Measurements from ENCODE around the gene LHX3. TPM values are rescaled to one million over a fixed set of nuclear protein-coding genes. Genes with fewer than 3 reads are reported as not detected.

The LHX3 gene
- total RNA-seq, 2 donors from 2014 or later, result 0.16 TPM; not detected in 1

GRCh38 chr9:136216541-136217244 is 11.8 kb upstream of the LHX3 start:
- no peak for TF ChIP-seq CTCF (IDR thresholded peaks at IDR 0.05)
- H3K36me3 ChIP-seq, result peaks cover 61% of the 10 kb centered on the region
- H3K27me3 ChIP-seq, result no peaks in the 10 kb centered on the region
- H3K9me3 ChIP-seq, result no peaks in the 10 kb centered on the region
- no peak for DNase-seq (ENCODE audit: low spot score)
- H3K27ac ChIP-seq, result no peak overlapping the region
- no peak overlapping the region for H3K4me3 ChIP-seq
- H3K4me1 ChIP-seq, result no peaks in the 10 kb centered on the region

- H3K27ac ChIP-seq, result no peak overlapping the region
- no peak for TF ChIP-seq CTCF (IDR thresholded peaks at IDR 0.05)
- H3K4me1 ChIP-seq, result no peaks in the 10 kb centered on the region
- H3K27me3 ChIP-seq, result no peaks in the 10 kb centered on the region
- DNase-seq (ENCODE audit: low spot score), result no peak
- no peaks in the 10 kb centered on the region for H3K9me3 ChIP-seq
- H3K36me3 ChIP-seq, result peaks cover 65% of the 10 kb centered on the region
- no peak overlapping the region for H3K4me3 ChIP-seq
Measured at GRCh38 chr9:136213733-136214132, 8.8 kb upstream of the LHX3 start.

- no peak overlapping the region for H3K27ac ChIP-seq
- H3K36me3 ChIP-seq, result peaks cover 56% of the 10 kb centered on the region
Measured at GRCh38 chr9:136212345-136212950, 7.5 kb upstream of the LHX3 start.

GRCh38 chr9:136211441-136212344 is 6.8 kb upstream of the LHX3 start:
- no peak for DNase-seq (ENCODE audit: low spot score)
- Histone ChIP-seq H3K27ac (no peak overlapping the region), H3K4me3 (no peak overlapping the region), H3K9me3 (no peaks in the 10 kb centered on the region), H3K4me1 (no peaks in the 10 kb centered on the region), H3K27me3 (no peaks in the 10 kb centered on the region), H3K36me3 (peaks cover 48% of the 10 kb centered on the region)
- no peak for TF ChIP-seq CTCF (IDR thresholded peaks at IDR 0.05)

More at GRCh38 chr9:136212345-136212950, 7.5 kb upstream of the LHX3 start:
- Histone ChIP-seq H3K4me1 (no peaks in the 10 kb centered on the region), H3K9me3 (no peaks in the 10 kb centered on the region), H3K4me3 (no peak overlapping the region), H3K27me3 (no peaks in the 10 kb centered on the region)
- TF ChIP-seq CTCF (IDR thresholded peaks at IDR 0.05), result no peak
- no peak for DNase-seq (ENCODE audit: low spot score)

- no peaks in the 10 kb centered on the region for H3K9me3 ChIP-seq
- H3K36me3 ChIP-seq, result peaks cover 43% of the 10 kb centered on the region
- no peak overlapping the region for H3K4me3 ChIP-seq
- H3K27me3 ChIP-seq, result no peaks in the 10 kb centered on the region
- TF ChIP-seq CTCF (IDR thresholded peaks at IDR 0.05), result no peak
- DNase-seq (ENCODE audit: low spot score), result no peak
- no peaks in the 10 kb centered on the region for H3K4me1 ChIP-seq
- no peak overlapping the region for H3K27ac ChIP-seq
Measured at GRCh38 chr9:136211006-136211405, 6.1 kb upstream of the LHX3 start.

Data from right atrium auricular region (tissue), 2 donors.